ENCODE results near the gene CDC42SE2. TPM values are rescaled to one million over a fixed set of nuclear protein-coding genes. Genes with fewer than 3 reads are reported as not detected.
"Not testable (repeated sequence)": the region's sequence is repeated elsewhere in the genome, so short reads cannot be mapped to it uniquely, and the experiment has no call there.

CDC42SE2 gene
- polyA plus RNA-seq, 4 donors: 36.0 to 60.3 (median 55.0) TPM

GRCh38 chr5:131321066-131321465 lies 57.2 kb downstream of the CDC42SE2 start:
- FAIRE-seq (no peak), DNase-seq (no peak)
- Histone ChIP-seq H3K36me3 (ENCODE audit: control insufficient read depth in 3 of 3, insufficient read depth in 2 of 3, low read depth in 1 of 3, low read length in 3 of 3) (peaks cover 4 to 14% (median 5%) of the 10 kb centered on the region in 3 donors), H3K4me3 (ENCODE audit: low read depth in 1 of 3, low read length in 3 of 3) (no peak overlapping the region), H3K27ac (ENCODE audit: low read depth in 1 of 3, low read length in 2 of 3) (no peak overlapping the region), H3K4me1 (ENCODE audit: control insufficient read depth in 3 of 3, insufficient read depth in 2 of 3, low read depth in 1 of 3, low read length in 2 of 3) (no peaks in the 10 kb centered on the region), H3K9me3 (ENCODE audit: control insufficient read depth in 2 of 2, insufficient read depth in 1 of 2, low read depth in 1 of 2, low read length in 1 of 2) (no peaks in the 10 kb centered on the region), H3K27me3 (ENCODE audit: control insufficient read depth in 3 of 3, insufficient read depth in 3 of 3, low read length in 3 of 3) (no peaks in the 10 kb centered on the region)
- WGBS, 3 donors: 36 to 46% (median 40%) methylated on average over 2 of the region's 2 CpGs

GRCh38 chr5:131322926-131323325 lies 59.1 kb downstream of the CDC42SE2 start:
- H3K36me3 ChIP-seq (ENCODE audit: control insufficient read depth in 3 of 3, insufficient read depth in 2 of 3, low read depth in 1 of 3, low read length in 3 of 3): peaks cover 1 to 12% (median 4%) of the 10 kb centered on the region in 3 donors
- H3K4me1 ChIP-seq (ENCODE audit: control insufficient read depth in 3 of 3, insufficient read depth in 2 of 3, low read depth in 1 of 3, low read length in 2 of 3): no peaks in the 10 kb centered on the region
- no peaks in the 10 kb centered on the region for H3K27me3 ChIP-seq (ENCODE audit: control insufficient read depth in 3 of 3, insufficient read depth in 3 of 3, low read length in 3 of 3)
- no peak overlapping the region for H3K4me3 ChIP-seq (ENCODE audit: low read depth in 1 of 3, low read length in 3 of 3)
- no peaks in the 10 kb centered on the region for H3K9me3 ChIP-seq (ENCODE audit: control insufficient read depth in 2 of 2, insufficient read depth in 1 of 2, low read depth in 1 of 2, low read length in 1 of 2)
- FAIRE-seq: no peak
- no peak overlapping the region for H3K27ac ChIP-seq (ENCODE audit: low read depth in 1 of 3, low read length in 2 of 3)
- DNase-seq: no peak
- 68 to 86% (median 83%) methylated on average over 4 of the region's 4 CpGs for WGBS, 3 donors

- Histone ChIP-seq H3K4me3 (ENCODE audit: low read depth in 1 of 3, low read length in 3 of 3) (no peak overlapping the region), H3K36me3 (ENCODE audit: control insufficient read depth in 3 of 3, insufficient read depth in 2 of 3, low read depth in 1 of 3, low read length in 3 of 3) (peaks cover 0 to 10% (median 1%) of the 10 kb centered on the region in 3 donors), H3K27me3 (ENCODE audit: control insufficient read depth in 3 of 3, insufficient read depth in 3 of 3, low read length in 3 of 3) (no peaks in the 10 kb centered on the region), H3K4me1 (ENCODE audit: control insufficient read depth in 3 of 3, insufficient read depth in 2 of 3, low read depth in 1 of 3, low read length in 2 of 3) (no peaks in the 10 kb centered on the region), H3K27ac (ENCODE audit: low read depth in 1 of 3, low read length in 2 of 3) (no peak overlapping the region), H3K9me3 (ENCODE audit: control insufficient read depth in 2 of 2, insufficient read depth in 1 of 2, low read depth in 1 of 2, low read length in 1 of 2) (no peaks in the 10 kb centered on the region)
- FAIRE-seq: peak; percentile 5
- no peak for DNase-seq
These were observed 59.5 kb downstream of the CDC42SE2 start for GRCh38 chr5:131323378-131323777.

- Histone ChIP-seq H3K27me3 (ENCODE audit: control insufficient read depth in 3 of 3, insufficient read depth in 3 of 3, low read length in 3 of 3) (no peaks in the 10 kb centered on the region), H3K4me1 (ENCODE audit: control insufficient read depth in 3 of 3, insufficient read depth in 2 of 3, low read depth in 1 of 3, low read length in 2 of 3) (no peaks in the 10 kb centered on the region), H3K27ac (ENCODE audit: low read depth in 1 of 3, low read length in 2 of 3) (no peak overlapping the region), H3K4me3 (ENCODE audit: low read depth in 1 of 3, low read length in 3 of 3) (no peak overlapping the region), H3K36me3 (ENCODE audit: control insufficient read depth in 3 of 3, insufficient read depth in 2 of 3, low read depth in 1 of 3, low read length in 3 of 3) (peaks cover 0 to 4% (median 0%) of the 10 kb centered on the region in 3 donors), H3K9me3 (ENCODE audit: control insufficient read depth in 2 of 2, insufficient read depth in 1 of 2, low read depth in 1 of 2, low read length in 1 of 2) (no peaks in the 10 kb centered on the region)
- DNase-seq (no peak), FAIRE-seq (no peak)
- WGBS, 3 donors: 62 to 70% (median 65%) methylated on average over 1 of the region's 1 CpG
These were observed 60.5 kb downstream of the CDC42SE2 start for GRCh38 chr5:131324303-131324702.

GRCh38 chr5:131328536-131329285 lies 64.9 kb downstream of the CDC42SE2 start:
- peaks cover 0 to 2% (median 0%) of the 10 kb centered on the region in 3 donors for H3K36me3 ChIP-seq (ENCODE audit: control insufficient read depth in 3 of 3, insufficient read depth in 2 of 3, low read depth in 1 of 3, low read length in 3 of 3)
- 65 to 78% (median 71%) methylated on average over 3 of the region's 3 CpGs for WGBS, 3 donors
- no peak overlapping the region for H3K4me3 ChIP-seq (ENCODE audit: low read depth in 1 of 3, low read length in 3 of 3)
- H3K27me3 ChIP-seq (ENCODE audit: control insufficient read depth in 3 of 3, insufficient read depth in 3 of 3, low read length in 3 of 3): no peaks in the 10 kb centered on the region
- peak overlapping the region in 2 of 3 donors; percentile 3 to 77 for H3K27ac ChIP-seq (ENCODE audit: low read depth in 1 of 3, low read length in 2 of 3)
- no peaks in the 10 kb centered on the region for H3K9me3 ChIP-seq (ENCODE audit: control insufficient read depth in 2 of 2, insufficient read depth in 1 of 2, low read depth in 1 of 2, low read length in 1 of 2)
- FAIRE-seq (no peak), DNase-seq (peak; percentile 16 to 78)
- no peaks in the 10 kb centered on the region for H3K4me1 ChIP-seq (ENCODE audit: control insufficient read depth in 3 of 3, insufficient read depth in 2 of 3, low read depth in 1 of 3, low read length in 2 of 3)

- Histone ChIP-seq H3K27ac (ENCODE audit: low read depth in 1 of 3, low read length in 2 of 3) (peak overlapping the region in 1 of 3 donors; percentile 77), H3K27me3 (ENCODE audit: control insufficient read depth in 3 of 3, insufficient read depth in 3 of 3, low read length in 3 of 3) (no peaks in the 10 kb centered on the region), H3K9me3 (ENCODE audit: control insufficient read depth in 2 of 2, insufficient read depth in 1 of 2, low read depth in 1 of 2, low read length in 1 of 2) (no peaks in the 10 kb centered on the region), H3K4me3 (ENCODE audit: low read depth in 1 of 3, low read length in 3 of 3) (no peak overlapping the region), H3K4me1 (ENCODE audit: control insufficient read depth in 3 of 3, insufficient read depth in 2 of 3, low read depth in 1 of 3, low read length in 2 of 3) (no peaks in the 10 kb centered on the region), H3K36me3 (ENCODE audit: control insufficient read depth in 3 of 3, insufficient read depth in 2 of 3, low read depth in 1 of 3, low read length in 3 of 3) (peaks cover 0 to 2% (median 0%) of the 10 kb centered on the region in 3 donors)
- FAIRE-seq: no peak
- 82 to 93% (median 90%) methylated on average over 2 of the region's 2 CpGs for WGBS, 3 donors
- no peak for DNase-seq
These were observed 65.4 kb downstream of the CDC42SE2 start for GRCh38 chr5:131329286-131329560.

- no peak for FAIRE-seq
- 80 to 90% (median 84%) methylated on average over 5 of the region's 5 CpGs for WGBS, 3 donors
These were observed 66.2 kb downstream of the CDC42SE2 start for GRCh38 chr5:131330031-131330430.

GRCh38 chr5:131335756-131336155 lies 71.9 kb downstream of the CDC42SE2 start:
- WGBS, 3 donors: 96% methylated on average over 4 of the region's 4 CpGs
- not testable (repeated sequence) for H3K4me3 ChIP-seq (ENCODE audit: low read depth in 1 of 3, low read length in 3 of 3); H3K27me3 ChIP-seq (ENCODE audit: control insufficient read depth in 3 of 3, insufficient read depth in 3 of 3, low read length in 3 of 3); H3K36me3 ChIP-seq (ENCODE audit: control insufficient read depth in 3 of 3, insufficient read depth in 2 of 3, low read depth in 1 of 3, low read length in 3 of 3); H3K27ac ChIP-seq (ENCODE audit: low read depth in 1 of 3, low read length in 2 of 3); H3K4me1 ChIP-seq (ENCODE audit: control insufficient read depth in 3 of 3, insufficient read depth in 2 of 3, low read depth in 1 of 3, low read length in 2 of 3); FAIRE-seq; DNase-seq
- H3K9me3 ChIP-seq (ENCODE audit: control insufficient read depth in 2 of 2, insufficient read depth in 1 of 2, low read depth in 1 of 2, low read length in 1 of 2): peaks cover 0 to 28% of the 10 kb centered on the region in 2 donors

More at GRCh38 chr5:131330031-131330430, 66.2 kb downstream of the CDC42SE2 start:
- H3K27me3 ChIP-seq (ENCODE audit: control insufficient read depth in 3 of 3, insufficient read depth in 3 of 3, low read length in 3 of 3): no peaks in the 10 kb centered on the region
- no peak overlapping the region for H3K27ac ChIP-seq (ENCODE audit: low read depth in 1 of 3, low read length in 2 of 3)
- peaks cover 0 to 2% (median 0%) of the 10 kb centered on the region in 3 donors for H3K36me3 ChIP-seq (ENCODE audit: control insufficient read depth in 3 of 3, insufficient read depth in 2 of 3, low read depth in 1 of 3, low read length in 3 of 3)
- no peaks in the 10 kb centered on the region for H3K9me3 ChIP-seq (ENCODE audit: control insufficient read depth in 2 of 2, insufficient read depth in 1 of 2, low read depth in 1 of 2, low read length in 1 of 2)
- H3K4me3 ChIP-seq (ENCODE audit: low read depth in 1 of 3, low read length in 3 of 3): no peak overlapping the region
- no peak for DNase-seq
- H3K4me1 ChIP-seq (ENCODE audit: control insufficient read depth in 3 of 3, insufficient read depth in 2 of 3, low read depth in 1 of 3, low read length in 2 of 3): no peaks in the 10 kb centered on the region

- H3K4me1 ChIP-seq (ENCODE audit: control insufficient read depth in 3 of 3, insufficient read depth in 2 of 3, low read depth in 1 of 3, low read length in 2 of 3); H3K27ac ChIP-seq (ENCODE audit: low read depth in 1 of 3, low read length in 2 of 3); H3K36me3 ChIP-seq (ENCODE audit: control insufficient read depth in 3 of 3, insufficient read depth in 2 of 3, low read depth in 1 of 3, low read length in 3 of 3); H3K4me3 ChIP-seq (ENCODE audit: low read depth in 1 of 3, low read length in 3 of 3); FAIRE-seq; H3K27me3 ChIP-seq (ENCODE audit: control insufficient read depth in 3 of 3, insufficient read depth in 3 of 3, low read length in 3 of 3); DNase-seq: not testable (repeated sequence)
- WGBS, 3 donors: 80 to 93% (median 86%) methylated on average over 11 to 12 of the region's 12 CpGs
- H3K9me3 ChIP-seq (ENCODE audit: control insufficient read depth in 2 of 2, insufficient read depth in 1 of 2, low read depth in 1 of 2, low read length in 1 of 2): peaks cover 0 to 28% of the 10 kb centered on the region in 2 donors
These were observed 72.9 kb downstream of the CDC42SE2 start for GRCh38 chr5:131336801-131337200.

Measured in small intestine (tissue), 7 donors.